Liver (tissue), 9 donors: Measurements from ENCODE around the gene GPD2. TPM values are rescaled to one million over a fixed set of nuclear protein-coding genes. Genes with fewer than 3 reads are reported as not detected.

Source experiments
- DNase-seq: peaks from one replicate; pipeline ENCODE4 v3.0.0-alpha.2; 2017; ENCODE audit warnings: low spot score
- H3K27ac ChIP-seq, 2 donors: one replicate each; pipeline ENCODE4 v1.7.0; 2013; ENCODE audit warnings: inconsistent platforms in 2 of 2, low read length in 2 of 2, control low read depth in 1 of 2, low read depth in 1 of 2, mild to moderate bottlenecking in 1 of 2
- H3K27me3 ChIP-seq, 4 donors: one replicate each; pipeline versions ENCODE4 v1.6.1 to v1.7.0; 2013; ENCODE audit warnings: low read length in 3 of 4, inconsistent platforms in 1 of 4, mild to moderate bottlenecking in 1 of 4, moderate library complexity in 1 of 4; ENCODE audit not compliant: control insufficient read depth in 4 of 4, insufficient read depth in 4 of 4
- H3K36me3 ChIP-seq, 4 donors: one replicate each; pipeline versions ENCODE4 v1.6.1 to v1.7.0; 2013; ENCODE audit warnings: low read length in 3 of 4, mild to moderate bottlenecking in 3 of 4, low read depth in 1 of 4, moderate library complexity in 1 of 4; ENCODE audit not compliant: control insufficient read depth in 4 of 4, insufficient read depth in 3 of 4
- H3K4me1 ChIP-seq, 4 donors: one replicate each; pipeline versions ENCODE4 v1.6.1 to v1.7.0; 2013; ENCODE audit warnings: low read length in 3 of 4, mild to moderate bottlenecking in 3 of 4, moderate library complexity in 1 of 4; ENCODE audit not compliant: control insufficient read depth in 4 of 4, insufficient read depth in 4 of 4
- H3K4me3 ChIP-seq, 3 donors: one replicate each; pipeline versions ENCODE4 v1.6.1 to v1.7.0; 2013; ENCODE audit warnings: low read length in 3 of 3, control low read depth in 1 of 3, low read depth in 1 of 3, mild to moderate bottlenecking in 1 of 3
- H3K9ac ChIP-seq, 2 donors: one replicate each; pipeline ENCODE4 v1.7.0; 2013; ENCODE audit warnings: low read length in 2 of 2, mild to moderate bottlenecking in 2 of 2, moderate library complexity in 2 of 2, control low read depth in 1 of 2, low read depth in 1 of 2
- H3K9me3 ChIP-seq, 4 donors: one replicate each; pipeline versions ENCODE4 v1.6.1 to v1.7.0; 2013; ENCODE audit warnings: low read length in 3 of 4; ENCODE audit not compliant: control insufficient read depth in 4 of 4
- ATF3 ChIP-seq: IDR thresholded peaks from 2 replicates; pipeline ENCODE4 v1.6.1; 2016; ENCODE audit warnings: antibody characterized with exemption
- CTCF ChIP-seq: fragments of 150-350 bp; IDR thresholded peaks from 2 replicates; pipeline ENCODE4 v1.5.1; 2017; ENCODE audit warnings: improper control_type of control experiment, low read depth, low read length; ENCODE audit not compliant: missing input control
- EGR1 ChIP-seq, 2 donors: IDR thresholded peaks; 2 replicates each; pipeline ENCODE4 v1.6.1; 2016 to 2018; ENCODE audit warnings: antibody characterized with exemption in 2 of 2, low read depth in 2 of 2
- FOXA1 ChIP-seq: IDR thresholded peaks from 2 replicates; pipeline ENCODE4 v1.6.1; 2016; ENCODE audit warnings: antibody characterized with exemption
- FOXA2 ChIP-seq: IDR thresholded peaks from 2 replicates; pipeline ENCODE4 v1.6.1; 2016; ENCODE audit warnings: antibody characterized with exemption
- GABPA ChIP-seq, 2 donors: IDR thresholded peaks in 1 of 2; conservative IDR thresholded peaks in 1 of 2; 2 replicates each; pipeline ENCODE4 v1.6.1; 2016; ENCODE audit warnings: antibody characterized with exemption in 2 of 2, mild to moderate bottlenecking in 1 of 2, moderate library complexity in 1 of 2
- HNF4A ChIP-seq, 2 donors: conservative IDR thresholded peaks; 2 replicates each; pipeline ENCODE4 v1.6.1; 2016; ENCODE audit warnings: antibody characterized with exemption in 2 of 2, mild to moderate bottlenecking in 2 of 2
- HNF4G ChIP-seq: IDR thresholded peaks from 2 replicates; pipeline ENCODE4 v1.6.1; 2016; ENCODE audit warnings: antibody characterized with exemption
- JUND ChIP-seq, 2 donors: IDR thresholded peaks; 2 replicates each; pipeline ENCODE4 v1.6.1; 2016; ENCODE audit warnings: antibody characterized with exemption in 2 of 2
- MAX ChIP-seq: IDR thresholded peaks from 2 replicates; pipeline ENCODE4 v1.6.1; 2016; ENCODE audit warnings: antibody characterized with exemption
- NR2F2 ChIP-seq: IDR thresholded peaks from 2 replicates; pipeline ENCODE4 v1.6.1; 2016; ENCODE audit warnings: antibody characterized with exemption
- RAD21 ChIP-seq, 2 donors: IDR thresholded peaks; 2 replicates each; pipeline ENCODE4 v1.6.1; 2016; ENCODE audit warnings: antibody characterized with exemption in 2 of 2, mild to moderate bottlenecking in 2 of 2
- REST ChIP-seq: IDR thresholded peaks from 2 replicates; pipeline ENCODE4 v1.6.1; 2016; ENCODE audit warnings: antibody characterized with exemption, mild to moderate bottlenecking
- RXRA ChIP-seq, 2 donors: IDR thresholded peaks; 2 replicates each; pipeline ENCODE4 v1.6.1; 2017 to 2018; ENCODE audit warnings: antibody characterized with exemption in 2 of 2, mild to moderate bottlenecking in 1 of 2
- SP1 ChIP-seq: IDR thresholded peaks from 2 replicates; pipeline ENCODE4 v1.6.1; 2018; ENCODE audit warnings: antibody characterized with exemption, mild to moderate bottlenecking
- TAF1 ChIP-seq: conservative IDR thresholded peaks from 2 replicates; pipeline ENCODE4 v1.6.1; 2016; ENCODE audit warnings: antibody characterized with exemption, mild to moderate bottlenecking
- YY1 ChIP-seq: IDR thresholded peaks from 2 replicates; pipeline ENCODE4 v1.6.1; 2016; ENCODE audit warnings: antibody characterized with exemption, mild to moderate bottlenecking
- ZBTB33 ChIP-seq: IDR thresholded peaks from 2 replicates; pipeline ENCODE4 v1.6.1; 2016; ENCODE audit warnings: antibody characterized with exemption
- WGBS: extraction: QIAGEN DNeasy Blood & Tissue Kit; methylation state at CpG from one replicate; pipeline ENCODE4 v1.1.7; 2013; 5-methylcytosine and 5-hydroxymethylcytosine counted together
- polyA plus RNA-seq, 2 donors: library from polyadenylated mRNA; stranded (reverse) in 1 of 2; unstranded in 1 of 2; fragments of 200-250 nt in 1 of 2; fragments of >200 nt in 1 of 2; fragmentation: Nextera tagmentation in 1 of 2; extraction: Ambion mirVana in 1 of 2; gene quantifications; one replicate each; pipeline versions ENCODE4 v1.2.1 to v1.2.3, GENCODE V29; 2013 to 2015
- total RNA-seq, 2 donors: library from RNA; depleted of rRNA; stranded (reverse); fragments of >200 nt; gene quantifications; one replicate each; pipeline ENCODE4 v1.2.3, GENCODE V29; 2014
- donor health status: healthy.
- donor health status: healthy.
- donor health status: healthy.
- donor health status: healthy.
- donor health status: healthy.

GPD2 gene
- total and polyA plus RNA-seq, 4 donors: 1.4 to 14.3 (median 6.1) TPM

- TF ChIP-seq SP1 (no peak), GABPA (IDR thresholded peaks at IDR 0.05 in 1 of 2, conservative IDR thresholded peaks at IDR 0.05 in 1 of 2) (no peak), YY1 (no peak), ATF3 (no peak), EGR1 (IDR thresholded peaks at IDR 0.05; ENCODE audit: low read depth in 2 of 2) (no peak), NR2F2 (no peak), HNF4G (no peak), ZBTB33 (no peak), JUND (IDR thresholded peaks at IDR 0.05) (no peak), TAF1 (no peak), RXRA (IDR thresholded peaks at IDR 0.05) (no peak), HNF4A (conservative IDR thresholded peaks at IDR 0.05) (no peak), RAD21 (IDR thresholded peaks at IDR 0.05) (no peak), FOXA2 (no peak), FOXA1 (no peak), MAX (no peak), REST (no peak), CTCF (no peak)
- no peaks in the 10 kb centered on the region for H3K9me3 ChIP-seq
- H3K4me3 ChIP-seq: no peak overlapping the region
- H3K27me3 ChIP-seq: no peaks in the 10 kb centered on the region
- no peaks in the 10 kb centered on the region for H3K36me3 ChIP-seq
- H3K4me1 ChIP-seq: no peaks in the 10 kb centered on the region
- no peak overlapping the region for H3K27ac ChIP-seq
- DNase-seq: no peak
- 64% methylated on average over 2 of the region's 2 CpGs for WGBS
- no peak overlapping the region for H3K9ac ChIP-seq
Measured at GRCh38 chr2:156590085-156590739, 154.0 kb downstream of the GPD2 start.
